GM10847 (cell line): ENCODE measurements around the gene KRTAP4-5.
"Not testable (repeated sequence)": the region's sequence is repeated elsewhere in the genome, so short reads cannot be mapped to it uniquely, and the experiment has no call there.

Source experiments
- POLR2A ChIP-seq: IDR thresholded peaks from 2 replicates; pipeline ENCODE4 v1.6.1; 2011; ENCODE audit not compliant: insufficient read length; ENCODE audit errors: extremely low read depth

The KRTAP4-5 gene

DNA sequence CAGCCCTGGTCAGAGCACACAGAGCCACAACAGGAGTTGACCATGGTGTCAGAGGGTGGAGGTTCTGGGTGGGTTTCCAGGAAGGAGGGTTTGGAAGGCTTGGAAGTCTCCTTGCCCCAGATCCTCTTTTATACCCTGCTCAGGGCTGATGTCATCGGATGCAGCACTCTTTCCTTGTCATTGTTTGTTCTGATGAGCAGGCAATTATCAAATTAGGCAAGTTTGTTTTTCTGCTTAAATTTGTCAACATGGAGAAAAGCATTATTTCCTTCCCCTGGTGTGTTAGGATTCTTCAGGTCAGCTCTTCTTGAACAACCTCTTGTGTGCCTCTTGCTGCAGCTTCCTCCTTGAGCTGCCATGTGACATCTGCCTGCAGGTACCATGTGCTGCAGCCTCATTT is 11.0 kb upstream of the KRTAP4-5 start, which contains the start of gene KRTAP4-4:
Gene KRTAP4-4 (minus strand): TSS at position 101 of the 400 bp plus-strand sequence. CDS start 57 bp downstream, at position 44.
- no peak for TF ChIP-seq POLR2A

DNA sequence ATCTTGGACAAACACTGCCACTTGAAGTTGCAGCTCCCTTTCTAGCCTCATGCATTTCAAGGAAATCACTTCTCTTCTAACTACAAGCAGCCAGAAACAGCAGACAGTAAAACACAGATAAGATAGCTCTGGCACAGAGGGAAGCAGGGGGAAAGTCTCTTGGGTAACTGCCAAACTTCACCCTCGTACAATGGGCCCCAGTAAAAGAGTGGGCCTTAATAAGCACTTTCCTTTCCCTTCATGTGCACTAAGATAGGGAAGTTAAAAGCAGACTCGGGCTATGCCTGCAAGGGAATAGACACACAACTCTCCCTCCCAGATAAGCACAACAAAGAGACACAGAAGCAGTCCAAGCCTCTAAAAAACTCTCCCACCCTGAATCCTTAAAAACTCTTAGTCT is 4.2 kb upstream of the KRTAP4-5 start:
- no peak for TF ChIP-seq POLR2A

- no peak for TF ChIP-seq POLR2A
These were observed 1.9 kb upstream of the KRTAP4-5 start for GRCh38 chr17:41151525-41151924.

GRCh38 chr17:41150026-41150425 is 401 bp upstream of the KRTAP4-5 start:
- no peak for TF ChIP-seq POLR2A

- TF ChIP-seq POLR2A = no peak
These were observed 2.0 kb downstream of the KRTAP4-5 start for GRCh38 chr17:41147531-41148204.

GRCh38 chr17:41145261-41145660 is 4.4 kb downstream of the KRTAP4-5 start:
- TF ChIP-seq POLR2A = no peak

DNA sequence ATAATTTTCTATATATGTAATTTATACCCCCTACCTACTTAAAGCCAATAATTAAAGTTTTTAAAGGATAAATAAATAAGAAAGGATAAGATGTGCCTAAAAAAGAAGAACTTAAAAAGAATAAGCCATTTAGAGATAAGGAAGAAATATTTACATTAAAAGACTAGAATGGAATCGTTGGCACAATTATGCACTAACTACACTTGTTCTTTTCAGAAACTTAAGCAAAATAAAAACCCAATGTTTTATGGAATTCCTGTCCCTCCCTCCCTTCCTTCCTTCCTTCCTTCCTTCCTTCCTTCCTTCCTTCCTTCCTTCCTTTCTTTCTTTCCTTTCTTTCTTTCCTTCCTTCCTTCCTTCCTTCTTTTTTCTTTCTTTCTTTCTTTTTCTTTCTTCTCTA is 4.8 kb downstream of the KRTAP4-5 start:
- no peak for TF ChIP-seq POLR2A

GRCh38 chr17:41141361-41141760 is 8.3 kb downstream of the KRTAP4-5 start:
- TF ChIP-seq POLR2A = no peak

- TF ChIP-seq POLR2A = no peak
These were observed 9.1 kb downstream of the KRTAP4-5 start, which contains the start of gene KRTAP4-6 for GRCh38 chr17:41140360-41141131. Gene KRTAP4-6 (minus strand): TSS chr17:41140544. CDS start chr17:41140487, 57 bp downstream.

GRCh38 chr17:41133880-41134735 is 15.5 kb downstream of the KRTAP4-5 start:
- no peak for TF ChIP-seq POLR2A

DNA sequence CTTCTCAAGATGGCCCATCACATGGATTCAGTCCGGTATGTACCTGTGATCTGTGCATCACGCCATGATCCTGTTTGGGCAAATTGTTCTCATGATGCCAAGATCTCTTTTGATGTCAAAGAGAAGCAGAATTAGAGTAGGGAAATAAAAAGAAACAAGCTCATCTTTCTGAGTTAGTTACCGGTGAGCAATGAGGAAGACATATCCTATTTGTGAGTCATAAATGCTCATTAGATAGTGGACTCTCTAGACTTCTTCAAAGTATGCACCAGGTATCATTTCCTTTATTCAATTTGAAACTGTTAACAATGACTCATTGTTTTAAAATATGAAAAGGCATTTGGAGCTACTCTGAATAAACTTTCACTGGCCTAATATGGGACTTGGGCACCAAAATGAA is 17.6 kb downstream of the KRTAP4-5 start:
- no peak for TF ChIP-seq POLR2A

DNA sequence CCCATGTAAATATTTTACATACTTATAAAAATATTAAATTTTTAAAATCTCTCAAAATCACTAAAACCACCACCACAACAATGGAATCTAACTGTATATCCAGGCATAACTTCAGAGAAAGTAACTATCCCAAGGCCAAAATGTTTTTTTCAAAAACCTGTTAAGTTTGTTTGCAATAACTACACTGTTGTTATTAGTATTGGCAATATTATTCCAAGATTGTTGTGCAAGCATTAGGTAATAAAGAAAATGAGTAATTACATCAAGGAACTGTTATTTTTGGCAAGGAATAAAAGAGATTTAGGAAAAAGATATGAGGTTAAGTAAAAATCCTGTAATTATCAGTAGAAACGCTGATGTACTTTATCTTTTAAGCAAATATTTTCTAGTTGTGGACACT is 22.3 kb downstream of the KRTAP4-5 start:
- no peak for TF ChIP-seq POLR2A

- TF ChIP-seq POLR2A = no peak
These were observed 23.2 kb downstream of the KRTAP4-5 start for GRCh38 chr17:41126412-41126811.

DNA sequence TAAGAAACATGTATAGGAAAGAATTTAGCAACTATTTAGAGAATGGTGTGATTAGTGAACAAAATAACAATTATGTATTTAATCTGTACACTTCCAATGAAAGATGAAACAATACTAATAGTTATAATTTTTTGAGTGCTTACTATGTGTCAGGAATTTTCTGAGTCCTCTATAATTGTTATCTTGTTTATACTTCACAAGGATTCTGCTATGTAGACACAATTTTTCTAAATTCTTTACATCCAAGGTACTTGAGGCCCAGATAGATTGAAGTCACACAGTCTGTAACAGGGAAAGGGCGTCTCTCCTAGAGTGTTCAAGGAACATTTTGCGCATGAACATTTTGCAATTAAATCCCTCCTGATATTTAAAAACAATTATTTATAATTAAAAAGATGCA is 24.6 kb downstream of the KRTAP4-5 start:
- TF ChIP-seq POLR2A = no peak

DNA sequence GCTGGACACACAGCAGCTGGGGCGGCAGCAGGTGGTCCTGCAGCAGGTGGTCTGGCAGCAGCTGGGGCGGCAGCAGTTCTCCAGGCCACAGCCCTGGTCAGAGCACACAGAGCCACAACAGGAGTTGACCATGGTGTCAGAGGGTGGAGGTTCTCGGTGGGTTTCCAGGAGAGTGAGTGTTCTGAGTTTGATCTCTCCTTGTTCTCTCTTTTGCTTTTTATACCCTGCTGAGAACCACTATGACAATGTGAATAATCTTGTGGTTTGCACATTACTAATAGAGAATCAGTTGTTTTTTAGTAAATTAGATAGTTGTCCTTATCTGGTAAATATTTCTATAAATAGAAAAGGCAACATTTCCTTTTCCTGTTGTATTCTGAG is 25.6 kb downstream of the KRTAP4-5 start, which contains the start of gene KRTAP4-12:
Gene KRTAP4-12 (minus strand): TSS at position 192 of the 381 bp plus-strand sequence. CDS start 60 bp downstream, at position 132.
- TF ChIP-seq POLR2A = not testable (repeated sequence)
